Fibroblast of the aortic adventitia (primary cell): ENCODE data around the gene KCNK6. TPM values are rescaled to one million over a fixed set of nuclear protein-coding genes. Genes with fewer than 3 reads are reported as not detected.

ENCODE experiments used
- DNase-seq: peaks from one replicate; pipeline ENCODE4 v3.0.0-alpha.2; 2010; ENCODE audit warnings: low read depth
- H3K4me3 ChIP-seq: 2 replicates; pipeline ENCODE4 v1.5.1; 2011; ENCODE audit warnings: low read depth, mild to moderate bottlenecking, control low read depth, low read length, moderate library complexity
- CTCF ChIP-seq: IDR thresholded peaks from 2 replicates; pipeline ENCODE4 v1.5.1; 2011; ENCODE audit warnings: mild to moderate bottlenecking, low read length, control low read depth, inconsistent platforms; ENCODE audit not compliant: insufficient read depth
- total RNA-seq: library from RNA; depleted of rRNA; stranded (reverse); fragments of >200 nt; gene quantifications from 2 replicates; pipeline ENCODE4 v1.2.3, GENCODE V29; 2012; ENCODE audit warnings: low replicate concordance

The KCNK6 gene
- total RNA-seq, 1 donor, result 3.6 TPM

- DNase-seq, result no peak
- TF ChIP-seq CTCF, result no peak
- no peak overlapping the region for H3K4me3 ChIP-seq
Observed at GRCh38 chr19:38310986-38311385, 8.7 kb upstream of the KCNK6 start.

- DNase-seq, result peak; percentile 97
- TF ChIP-seq CTCF, result no peak
- H3K4me3 ChIP-seq, result peak within 1 kb of the TSS; percentile 80
Observed at GRCh38 chr19:38315657-38316476, 3.8 kb upstream of the KCNK6 start, which contains the start of gene YIF1B. TSS of gene YIF1B (minus strand) at chr19:38315947. CDS start at chr19:38315917, 30 bp downstream.

- peak overlapping the region; percentile 52 for H3K4me3 ChIP-seq
- no peak for DNase-seq
- TF ChIP-seq CTCF, result no peak
Observed at GRCh38 chr19:38316477-38317067, 3.1 kb upstream of the KCNK6 start.

- H3K4me3 ChIP-seq, result no peak overlapping the region
- no peak for DNase-seq
- TF ChIP-seq CTCF, result no peak
Observed at GRCh38 chr19:38317104-38317612, 2.5 kb upstream of the KCNK6 start.

- DNase-seq, result peak; percentile 33
- no peak for TF ChIP-seq CTCF
- H3K4me3 ChIP-seq, result no peak overlapping the region
Observed at GRCh38 chr19:38318660-38319059, 985 bp upstream of the KCNK6 start.

- no peak for DNase-seq
- TF ChIP-seq CTCF, result no peak
- H3K4me3 ChIP-seq, result peak overlapping the region; percentile 75
Observed at GRCh38 chr19:38320969-38321339, 1.3 kb downstream of the KCNK6 start.
